Stimulated activated CD4-positive, alpha-beta T cell treated with anti-CD3 and anti-CD28 coated beads, Interleukin-12 subunit alpha, Interleukin-12 subunit beta, amount 100 ng/mL, for 24 hours (primary cell): ENCODE results near the gene VENTX.

Experiments used
- DNase-seq, 2 experiments: peaks; one replicate each; pipeline ENCODE4 v3.0.0-alpha.2; 2020; ENCODE audit warnings: low read depth in 2 of 2

The VENTX gene

DNA sequence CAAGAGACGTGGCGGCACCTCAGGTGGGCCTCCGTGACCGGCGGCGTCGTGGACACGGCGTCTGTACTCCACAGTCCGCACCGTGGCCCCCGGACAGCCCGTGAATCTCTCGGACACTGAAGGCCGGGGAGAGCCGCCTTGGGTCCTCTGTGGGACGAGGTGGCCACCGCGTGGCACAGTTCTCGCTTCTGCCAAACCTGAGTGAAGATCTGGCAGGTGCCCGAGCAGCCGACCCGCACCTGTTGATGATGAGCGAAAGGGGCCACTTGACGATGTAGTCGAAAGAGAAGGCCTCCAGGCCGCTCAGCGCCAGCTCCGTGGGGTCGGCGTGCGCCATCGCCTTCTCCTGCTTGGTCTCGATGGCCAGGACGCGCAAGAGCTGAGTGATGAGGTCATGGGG lies 47.6 kb downstream of the VENTX start:
- DNase-seq: no peak

DNA sequence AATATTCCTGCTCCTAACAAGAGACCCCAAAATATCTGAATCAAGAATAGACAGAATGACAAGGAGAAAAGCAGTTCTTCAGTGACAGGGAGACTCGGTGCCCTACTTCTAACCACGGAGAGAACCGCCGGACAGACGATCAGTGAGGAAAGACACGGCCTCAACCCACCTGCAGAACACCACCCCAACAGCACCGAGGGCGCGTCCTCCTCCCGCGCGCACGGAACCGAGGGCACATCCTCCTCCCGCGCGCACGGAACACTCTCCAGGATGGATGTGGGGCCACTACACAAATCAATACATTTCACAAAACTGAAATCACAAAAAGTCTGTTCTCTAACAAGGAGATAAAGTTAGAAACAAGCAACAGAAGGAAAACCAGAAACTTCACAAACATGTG lies 48.7 kb downstream of the VENTX start:
- no peak for DNase-seq

DNA sequence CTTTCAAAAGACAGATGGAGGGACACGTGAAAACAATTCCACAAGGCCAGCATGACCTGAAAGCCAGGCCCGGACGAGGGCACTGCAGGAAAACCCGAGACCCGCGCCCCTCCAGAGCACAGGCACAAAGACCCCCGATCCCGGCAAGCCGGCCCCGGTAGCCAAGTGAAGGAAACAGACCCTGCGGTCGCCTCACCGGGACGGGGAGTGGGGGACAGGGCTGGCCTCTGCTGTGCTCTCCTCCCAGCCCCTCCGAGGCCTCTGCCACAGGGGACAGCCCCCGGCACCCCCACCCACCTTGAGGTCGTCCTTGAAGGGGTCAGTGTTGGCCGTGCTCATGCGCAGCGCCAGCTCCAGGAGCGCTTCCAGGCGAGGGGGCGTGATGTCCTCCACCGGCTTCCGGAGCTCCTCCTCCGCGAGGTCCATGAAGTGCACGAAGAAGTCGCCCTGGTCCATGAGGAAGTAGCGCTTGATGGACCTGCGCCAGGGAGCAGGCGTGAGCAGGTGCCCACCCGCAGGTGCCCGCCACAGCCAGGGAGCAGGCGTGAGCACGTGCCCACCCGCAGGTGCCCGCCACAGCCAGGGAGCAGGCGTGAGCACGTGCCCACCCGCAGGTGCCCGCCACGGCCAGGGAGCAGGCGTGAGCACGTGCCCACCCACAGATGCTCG lies 50.3 kb downstream of the VENTX start:
- no peak for DNase-seq

DNA sequence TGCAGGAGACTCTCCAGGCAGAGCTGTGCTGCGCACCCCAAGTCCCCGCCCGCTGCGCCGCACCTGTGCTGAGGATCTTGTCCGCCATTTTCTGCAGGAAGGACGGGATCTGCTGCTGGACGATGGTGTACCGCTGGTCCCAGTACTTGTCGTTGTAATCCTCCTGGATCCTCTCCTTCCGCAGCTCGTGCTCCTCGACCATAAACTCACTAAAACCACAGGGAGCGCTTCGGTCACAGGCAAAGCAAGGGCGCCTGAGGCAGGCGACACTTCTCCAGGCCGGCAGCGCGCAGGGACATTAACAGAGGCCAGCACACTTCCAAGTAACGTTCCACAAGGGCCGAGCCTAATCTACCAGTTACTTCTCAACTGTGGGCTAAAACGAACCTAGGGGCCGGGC lies 52.1 kb downstream of the VENTX start:
- DNase-seq: no peak
